Transverse colon (tissue), 3 donors: ENCODE results near the gene ATP10D.

Experiments
- CTCF ChIP-seq, 5 experiments: fragments of 200-600 bp in 3 of 5; fragments of 450-650 bp in 2 of 5; sonication (generic) in 3 of 5; IDR thresholded peaks; 1 replicate in 2 of 5; 2 replicates in 3 of 5; pipeline ENCODE4 v1.5.1; 2016 to 2017; ENCODE audit warnings: antibody characterized with exemption in 5 of 5, inconsistent platforms in 3 of 5, mild to moderate bottlenecking in 2 of 5, moderate library complexity in 1 of 5
- POLR2A ChIP-seq: fragments of 450-650 bp; IDR thresholded peaks from one replicate; pipeline ENCODE4 v1.6.1; 2016; ENCODE audit warnings: antibody characterized with exemption, mild to moderate bottlenecking, moderate library complexity

- no peak for TF ChIP-seq CTCF (IDR thresholded peaks at IDR 0.05)
- no peak for TF ChIP-seq POLR2A
Measured at GRCh38 chr4:47475411-47475810, 9.7 kb upstream of the ATP10D start.
